HG03565 (cell line): ENCODE data around the gene TCEAL1.
"Not testable (repeated sequence)": the region's sequence is repeated elsewhere in the genome, so short reads cannot be mapped to it uniquely, and the experiment has no call there.

Experiments used
- ATAC-seq: cut with Tn5 transposase; IDR thresholded peaks from one replicate; pipeline ENCODE4 v1.9.1; 2021; ENCODE audit warnings: mild to moderate bottlenecking, moderate library complexity; ENCODE audit not compliant: unreplicated experiment

The TCEAL1 gene

DNA sequence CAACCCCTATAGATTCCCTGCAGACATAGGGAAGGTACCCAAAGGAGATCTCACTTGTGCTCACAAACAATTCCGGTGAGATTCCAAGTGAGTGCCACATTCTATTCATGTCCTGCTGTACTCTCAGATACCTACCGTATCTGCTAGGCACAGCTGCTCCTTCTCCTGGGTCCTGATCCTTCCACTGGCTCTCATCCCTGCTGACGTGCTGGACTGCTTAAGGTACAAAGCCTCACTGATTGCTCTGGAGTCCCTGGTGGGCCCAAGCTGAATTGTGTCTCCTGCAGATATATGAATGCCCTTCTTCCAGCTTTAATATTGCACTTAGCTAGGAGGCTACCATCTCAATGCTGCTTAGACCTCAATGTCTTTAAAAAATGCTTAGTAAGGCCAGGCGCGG is 2.4 kb downstream of the TCEAL1 start:
- no peak for ATAC-seq

DNA sequence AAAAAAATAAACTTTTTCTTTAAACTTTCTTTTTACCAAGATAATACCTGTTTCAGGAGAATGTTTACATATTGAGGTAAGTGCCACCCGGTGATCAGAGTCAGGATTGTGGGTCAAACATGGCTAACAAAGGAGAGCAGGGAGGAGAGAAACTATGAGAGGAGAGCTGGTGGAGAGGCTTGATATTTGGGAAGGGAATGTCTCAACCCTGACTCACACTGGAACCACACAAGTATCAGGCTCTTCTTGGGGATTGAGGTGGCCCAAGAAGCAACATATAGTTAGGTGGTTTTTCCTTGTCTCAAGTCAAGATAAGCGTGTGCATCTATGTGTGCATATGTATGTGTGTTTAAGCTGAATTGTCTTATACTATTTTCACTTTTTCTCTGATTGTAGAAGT is 6.7 kb downstream of the TCEAL1 start:
- no peak for ATAC-seq

DNA sequence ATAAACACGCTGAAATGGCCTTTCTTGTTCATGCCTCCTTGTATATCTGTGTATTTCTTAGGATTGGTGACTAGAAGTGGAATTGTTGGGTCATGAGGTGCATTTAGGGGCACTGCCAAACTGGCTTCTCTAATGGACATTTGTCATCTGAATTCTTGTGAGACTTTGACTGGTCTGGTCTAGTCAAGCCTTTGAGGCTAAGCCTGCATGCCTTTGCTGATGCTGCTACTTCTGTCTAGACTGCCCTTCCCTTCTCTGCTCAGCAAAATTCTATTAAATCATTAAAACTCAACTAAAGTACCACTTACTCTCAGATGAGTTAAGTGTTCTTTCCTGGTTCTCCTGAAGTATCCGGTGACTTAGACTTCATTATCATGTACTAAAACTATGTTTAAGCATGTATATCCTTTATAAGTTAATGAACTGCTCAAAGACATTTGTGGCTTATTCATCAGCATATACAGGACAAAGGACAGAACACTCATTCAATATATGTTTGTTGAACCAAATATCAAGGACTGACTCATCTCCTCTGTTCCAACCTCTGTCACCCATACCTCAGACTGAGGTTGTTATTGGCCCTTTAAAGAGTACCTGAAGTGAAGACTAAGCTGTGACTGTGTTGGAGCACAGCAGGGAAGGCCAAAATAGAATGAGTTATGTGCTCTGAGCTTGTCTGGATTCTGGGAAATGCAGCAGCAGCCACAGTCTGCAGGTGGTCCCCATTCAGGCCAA is 9.0 kb downstream of the TCEAL1 start:
- no peak for ATAC-seq

DNA sequence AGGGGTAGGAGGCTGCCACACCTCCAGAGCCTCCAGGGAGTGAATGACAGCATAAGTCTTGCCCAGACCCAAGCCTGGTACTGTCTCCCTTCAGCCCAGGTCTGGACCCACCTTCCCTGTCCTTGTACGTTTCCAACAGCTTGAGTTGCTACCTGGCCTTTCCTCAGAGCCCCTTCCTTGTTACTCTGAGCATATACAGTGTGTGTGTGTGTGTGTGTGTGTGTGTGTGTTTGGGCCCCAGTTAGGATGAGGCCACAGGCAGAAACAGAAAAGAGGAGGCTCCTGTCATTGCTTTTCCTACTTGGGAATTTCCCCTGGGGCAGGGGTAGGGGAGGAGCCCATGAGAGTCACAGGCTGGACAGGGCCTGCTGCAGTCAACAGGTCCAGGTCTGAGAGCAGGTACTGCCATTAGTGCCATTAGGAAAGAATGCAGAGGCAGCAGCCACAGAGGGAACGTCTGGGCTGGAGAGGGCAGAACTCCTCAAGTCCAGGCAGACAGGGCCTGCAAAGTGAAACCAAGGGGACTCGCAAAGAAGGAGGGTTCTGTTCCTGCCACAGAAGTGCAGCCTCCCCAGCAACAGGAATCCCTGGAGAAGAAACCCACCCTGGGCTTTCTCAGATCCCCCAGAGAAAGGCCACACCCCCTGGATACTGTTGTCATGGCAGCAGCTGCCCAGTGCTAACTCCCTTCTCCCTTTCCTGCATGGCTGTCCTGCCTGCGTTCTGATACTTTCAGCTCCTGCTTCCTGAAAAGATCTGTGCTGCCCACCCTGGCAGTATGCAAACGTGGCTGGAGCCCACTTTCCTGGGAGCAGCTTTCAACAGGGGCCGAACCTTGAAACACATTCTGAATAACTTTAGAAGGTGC is 9.9 kb downstream of the TCEAL1 start:
- not testable (repeated sequence) for ATAC-seq

DNA sequence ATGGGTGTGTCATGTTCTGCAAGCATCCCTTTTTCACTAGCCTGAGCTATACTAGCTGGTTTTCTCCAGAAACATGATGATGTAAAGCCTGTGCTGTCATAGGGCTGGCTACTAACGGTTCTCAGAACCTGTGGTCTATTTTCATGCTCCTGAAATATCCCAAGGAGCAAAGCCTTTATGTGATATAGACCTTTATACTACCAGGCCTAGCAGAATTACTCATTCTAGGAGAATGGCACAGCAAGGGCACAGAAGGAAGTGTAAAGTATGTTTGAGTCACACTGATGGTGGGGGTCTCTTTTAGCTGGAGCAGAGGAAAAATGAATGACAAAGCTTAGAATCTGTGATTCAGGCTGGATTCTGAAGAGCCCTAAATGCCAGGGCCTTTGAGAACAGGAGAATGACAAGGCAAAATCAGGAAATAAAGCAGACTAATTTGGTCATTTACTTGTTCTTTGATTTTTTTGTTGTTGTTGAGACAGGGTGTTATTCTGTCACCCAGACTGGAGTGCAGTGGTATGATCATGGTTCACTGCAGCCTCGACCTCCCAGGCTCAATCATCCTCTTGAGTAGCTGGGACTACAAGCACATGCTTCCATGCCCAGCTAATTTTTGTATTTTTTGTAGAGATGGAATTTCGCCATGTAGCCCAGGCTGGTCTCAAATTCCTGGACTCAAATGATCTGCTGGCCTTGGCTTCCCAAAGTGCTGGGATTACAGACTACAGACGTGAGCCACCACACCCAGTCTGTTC is 11.8 kb downstream of the TCEAL1 start:
- no peak for ATAC-seq

DNA sequence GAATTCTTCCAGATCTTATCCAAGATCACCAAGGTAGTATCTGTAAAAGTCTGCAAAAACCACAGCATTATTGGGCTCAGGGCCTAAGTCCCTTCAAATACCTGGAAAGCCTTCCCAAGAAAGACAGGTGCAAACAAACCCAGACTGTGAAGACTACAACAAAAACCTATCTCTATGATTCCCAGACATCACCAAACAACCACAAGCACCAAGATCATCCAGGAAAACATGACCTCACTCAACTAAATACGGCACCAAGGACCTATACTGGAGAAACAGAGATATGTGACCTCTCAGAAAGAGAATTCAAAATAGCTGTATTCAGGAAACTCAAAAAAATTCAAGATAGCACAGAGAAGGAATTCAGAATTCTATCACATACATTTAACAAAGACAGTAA is 15.3 kb downstream of the TCEAL1 start:
- ATAC-seq, result no peak

DNA sequence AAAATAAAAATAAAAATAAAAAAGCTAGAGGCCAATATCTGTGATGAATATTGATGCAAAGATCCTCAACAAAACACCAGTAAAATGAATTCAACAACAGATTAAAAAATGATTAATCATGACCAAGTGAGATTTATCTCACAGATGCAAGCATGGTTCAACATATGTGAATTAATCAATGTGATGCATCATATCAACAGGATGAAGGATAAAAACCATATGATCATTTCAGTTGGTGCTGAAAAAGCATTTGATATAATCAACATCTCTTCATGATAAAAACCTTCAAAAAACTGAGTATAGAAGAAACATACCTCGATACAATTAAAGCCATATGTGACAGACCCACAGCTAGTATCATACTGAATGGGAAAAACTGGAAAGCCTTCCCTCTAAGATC is 18.9 kb downstream of the TCEAL1 start:
- ATAC-seq, result no peak

DNA sequence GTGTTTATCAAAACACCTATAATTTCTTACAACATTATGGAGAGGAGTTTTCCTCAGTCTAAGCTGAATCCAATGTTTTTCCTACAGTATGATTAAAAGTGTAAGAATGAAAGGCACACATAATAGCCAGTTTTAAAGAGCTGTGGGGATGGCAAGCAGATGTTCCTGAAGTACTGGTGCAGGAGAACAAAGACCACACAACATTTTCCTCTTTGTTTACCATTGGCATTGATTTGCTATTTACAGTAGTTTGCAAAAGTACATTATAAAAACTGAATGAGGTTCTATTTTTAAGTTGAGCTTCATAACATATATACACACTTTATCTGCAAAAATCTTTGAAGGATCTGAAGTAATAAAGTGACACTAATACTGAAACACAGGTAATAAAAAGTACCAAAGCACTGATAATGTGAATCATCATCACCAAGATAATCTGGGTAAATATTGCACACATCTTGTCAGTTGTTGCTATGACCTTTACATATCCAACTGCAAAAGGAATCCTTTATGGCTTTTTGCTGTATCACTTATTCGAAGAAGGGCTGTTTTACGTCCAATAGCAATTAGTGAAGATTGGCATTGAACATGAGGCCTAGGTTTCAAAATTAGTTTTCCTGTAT is 22.5 kb downstream of the TCEAL1 start:
- no peak for ATAC-seq

DNA sequence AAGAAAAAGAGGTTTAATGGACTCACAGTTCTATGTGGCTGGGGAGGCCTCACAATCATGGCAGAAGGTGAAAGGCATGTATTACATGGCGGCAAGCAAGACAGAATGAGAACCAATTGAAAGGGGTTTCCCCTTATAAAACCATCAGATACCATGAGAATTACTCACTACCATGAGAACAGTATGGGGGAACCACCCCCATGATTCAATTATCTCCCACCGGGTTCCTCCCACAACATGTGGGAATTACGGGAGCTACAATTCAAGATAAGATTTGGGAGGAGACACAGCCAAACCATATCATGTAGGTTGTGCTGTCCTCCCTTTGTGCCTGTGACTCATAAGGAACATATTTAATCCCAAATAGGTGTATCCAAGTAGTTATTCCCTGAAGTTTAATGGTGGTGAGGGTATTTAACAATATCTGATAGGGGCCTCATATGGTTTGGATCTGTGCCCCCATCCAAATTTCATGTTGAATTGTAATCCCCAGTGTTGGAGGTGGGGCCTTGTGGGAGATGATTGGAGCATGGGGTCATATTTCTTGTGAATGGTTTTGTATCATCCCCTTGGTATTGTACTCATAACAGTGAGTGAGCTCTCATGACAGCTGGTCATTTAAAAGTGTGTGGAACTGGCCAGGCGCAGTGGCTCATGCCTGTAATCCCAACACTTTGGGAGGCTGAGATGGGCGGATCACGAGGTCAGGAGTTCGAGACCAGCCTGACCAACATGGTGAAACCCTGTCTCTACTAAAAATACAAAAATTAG is 26.6 kb downstream of the TCEAL1 start:
- not testable (repeated sequence) for ATAC-seq

DNA sequence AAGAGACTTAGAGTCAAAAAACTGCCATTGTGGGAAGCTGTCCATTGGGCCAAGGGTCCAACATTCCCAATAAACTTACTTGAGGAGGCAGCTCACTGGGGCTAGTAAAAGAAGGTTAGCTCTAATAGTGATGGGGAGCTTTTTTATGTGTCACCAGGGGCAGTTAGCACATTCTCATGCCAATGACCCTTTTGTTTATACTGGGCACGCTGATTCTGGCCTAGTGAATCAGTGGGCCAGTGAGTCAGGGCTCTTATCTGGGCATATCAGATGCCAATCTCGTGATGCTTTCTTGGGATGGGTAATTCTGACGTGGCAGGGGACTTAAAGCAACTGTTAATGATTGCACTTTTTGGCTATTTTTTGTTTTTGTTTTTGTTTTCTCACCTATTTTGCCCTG is 27.8 kb downstream of the TCEAL1 start:
- ATAC-seq, result no peak

DNA sequence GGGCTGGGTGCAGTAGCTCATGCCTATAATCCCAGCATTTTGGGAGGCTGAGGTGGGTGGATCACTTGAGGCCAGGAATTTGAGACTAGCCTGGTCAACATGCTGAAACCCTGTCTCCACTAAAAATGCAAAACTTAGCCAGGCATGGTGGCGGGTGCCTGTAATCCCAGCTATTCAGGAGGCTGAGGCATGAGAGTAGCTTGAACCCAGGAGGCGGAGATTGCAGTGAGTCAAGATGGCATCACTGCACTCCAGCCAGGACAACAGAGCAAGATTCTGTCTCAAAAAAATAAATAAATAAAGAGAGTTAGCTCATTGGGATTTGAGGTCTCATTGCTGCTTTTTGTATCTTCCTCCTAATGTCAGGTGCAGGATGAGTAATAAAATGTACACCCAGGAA is 28.3 kb downstream of the TCEAL1 start:
- not testable (repeated sequence) for ATAC-seq

DNA sequence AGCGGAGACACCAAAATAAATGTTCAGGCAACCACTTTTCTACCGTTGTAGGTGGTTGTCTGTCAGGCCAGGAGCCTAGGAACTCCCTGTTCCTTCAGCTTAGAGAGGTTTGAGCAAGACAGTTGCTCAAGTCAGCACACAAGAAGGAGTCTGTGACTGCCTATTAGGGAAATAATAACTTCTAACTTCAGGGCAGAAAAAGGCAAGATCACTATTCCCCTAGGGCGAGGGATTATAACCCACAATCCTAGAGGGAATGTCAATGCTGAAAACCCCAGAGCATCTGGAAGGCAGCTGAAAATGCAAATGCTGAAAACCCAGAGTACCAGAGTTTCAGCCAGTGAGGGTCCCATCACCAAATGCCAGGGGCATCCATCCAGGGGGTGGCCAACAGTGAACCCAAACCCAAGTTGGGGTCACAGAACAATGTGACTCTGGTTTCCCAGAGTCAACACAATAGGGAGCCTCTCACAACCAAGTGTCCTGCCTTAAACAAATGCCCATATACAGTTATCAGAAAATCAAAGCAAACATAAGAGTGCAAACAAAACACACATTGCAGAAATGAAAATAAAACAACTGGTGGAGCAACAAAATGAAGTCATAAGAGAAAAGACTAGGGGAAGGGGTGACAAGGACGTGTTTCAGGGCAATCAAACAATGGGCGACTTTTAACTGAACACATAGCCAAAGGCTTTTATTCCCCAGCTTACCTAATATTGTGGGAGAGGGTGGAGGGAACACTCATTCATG is 30.1 kb downstream of the TCEAL1 start:
- ATAC-seq, result no peak

DNA sequence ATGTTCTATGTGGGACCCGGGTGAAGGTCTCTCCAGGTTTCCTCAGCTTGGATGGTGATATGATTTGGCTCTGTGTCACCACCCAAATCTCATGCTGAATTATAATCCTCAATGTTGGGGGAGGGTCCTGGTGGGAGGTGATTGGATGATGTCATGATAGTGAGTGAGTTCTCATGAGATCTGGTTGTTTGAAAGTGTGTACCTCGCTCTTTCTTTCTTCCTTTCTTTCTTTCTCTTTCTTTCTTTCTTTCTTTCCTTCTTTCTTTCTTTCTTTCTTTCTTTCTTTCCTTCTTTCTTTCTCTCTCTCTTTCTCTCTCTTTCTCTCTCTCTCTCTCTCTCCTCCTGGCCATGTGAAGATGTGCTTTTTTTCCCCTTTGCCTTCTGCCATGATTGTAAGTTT is 30.7 kb downstream of the TCEAL1 start:
- ATAC-seq, result not testable (repeated sequence)

DNA sequence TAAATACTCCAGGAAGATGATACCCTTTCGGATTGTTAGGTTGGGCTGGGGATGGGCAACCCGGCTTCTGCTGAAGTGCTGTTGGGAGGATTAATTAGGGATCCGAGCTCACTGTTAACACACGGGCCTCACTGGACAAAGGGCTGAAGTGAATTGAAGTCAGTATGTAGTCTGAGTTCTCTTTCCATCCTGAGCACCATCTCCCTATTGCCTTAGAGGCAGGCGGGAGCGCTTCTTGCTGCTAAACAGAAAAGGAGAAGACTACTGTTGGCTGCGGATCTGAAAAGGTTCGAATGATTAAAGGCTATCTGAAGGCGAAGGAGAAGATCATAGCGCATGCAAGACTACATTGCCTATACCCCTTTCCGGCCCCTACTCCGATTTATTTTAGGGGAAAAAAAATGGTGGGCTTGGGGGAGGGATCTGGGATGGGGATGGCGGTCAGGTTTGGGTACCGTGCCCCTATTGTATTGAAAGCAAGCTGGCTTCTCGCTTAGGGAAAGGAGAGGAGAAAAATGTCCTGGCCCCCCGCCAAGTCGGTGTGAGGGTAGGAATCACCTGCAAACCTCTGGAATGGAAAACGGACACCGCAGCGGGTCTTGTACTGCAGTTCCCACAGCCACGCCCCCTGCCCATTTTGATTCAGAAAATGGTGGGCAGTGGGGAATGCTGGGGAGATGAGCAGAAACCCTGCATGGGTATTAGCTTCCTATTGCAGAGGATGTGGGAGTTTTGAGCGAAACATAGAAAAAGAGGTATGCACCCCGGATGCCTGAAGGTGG is 35.4 kb downstream of the TCEAL1 start:
- ATAC-seq, result no peak

DNA sequence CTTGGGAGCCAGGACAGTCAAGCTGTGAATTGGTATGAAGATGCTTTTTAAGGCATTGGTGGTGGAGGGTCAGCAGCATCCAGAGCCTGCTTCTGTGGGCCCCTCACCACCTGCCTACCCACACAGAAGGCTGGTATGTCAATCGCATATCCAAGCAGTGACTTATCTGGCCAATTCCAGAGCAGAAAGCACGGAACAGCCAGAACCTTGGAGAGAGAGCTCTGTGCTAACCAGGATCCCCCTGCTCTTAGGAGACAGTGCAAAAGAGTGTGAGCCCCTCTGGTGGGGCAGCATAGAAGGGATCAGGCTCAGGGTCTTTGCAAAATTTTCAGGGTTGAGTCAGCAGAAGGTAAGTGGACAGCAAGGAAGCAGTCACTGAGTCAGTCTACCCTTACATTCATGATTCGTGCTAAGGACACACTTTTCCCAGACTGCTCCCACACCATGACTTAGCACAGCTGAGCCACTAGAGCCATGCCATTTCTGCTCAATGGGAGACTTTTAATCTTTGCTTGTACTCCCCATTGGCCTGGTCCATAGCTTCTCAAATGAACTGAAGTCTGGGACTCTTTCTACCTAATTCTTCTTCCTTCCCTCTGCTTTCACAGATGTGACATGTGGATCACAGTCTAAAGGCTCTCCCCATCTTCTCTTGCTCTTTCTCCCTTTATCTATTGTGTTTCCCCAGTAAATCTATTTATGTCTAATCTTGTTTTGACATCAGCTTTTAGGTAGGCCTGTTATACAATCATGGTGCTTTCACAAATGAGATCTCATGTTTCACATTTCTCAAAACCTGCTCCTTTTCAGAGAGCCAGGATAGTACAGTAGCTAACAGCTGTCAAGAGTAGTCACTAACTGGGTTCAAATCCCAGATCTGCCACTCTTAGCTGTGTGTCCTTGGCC is 37.7 kb downstream of the TCEAL1 start:
- no peak for ATAC-seq

DNA sequence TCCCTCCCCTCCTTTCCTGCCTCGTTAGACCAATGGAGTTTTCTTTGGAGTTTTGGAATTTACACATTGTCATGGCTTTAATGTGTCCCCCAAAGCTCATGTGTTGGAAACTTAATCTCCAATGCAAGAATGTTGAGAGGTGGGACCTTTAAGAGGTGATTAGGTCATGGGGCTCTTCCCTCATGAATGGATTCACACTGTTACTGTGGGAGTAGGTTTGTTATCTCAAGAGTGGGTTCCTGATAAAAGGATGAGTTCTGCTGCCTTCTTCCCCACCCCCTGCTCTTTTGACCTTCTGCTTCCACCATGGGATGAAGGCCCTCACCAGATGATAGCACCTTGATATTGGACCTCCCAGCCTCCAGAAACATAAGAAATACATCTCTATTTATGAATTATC is 41.0 kb downstream of the TCEAL1 start:
- ATAC-seq, result no peak

DNA sequence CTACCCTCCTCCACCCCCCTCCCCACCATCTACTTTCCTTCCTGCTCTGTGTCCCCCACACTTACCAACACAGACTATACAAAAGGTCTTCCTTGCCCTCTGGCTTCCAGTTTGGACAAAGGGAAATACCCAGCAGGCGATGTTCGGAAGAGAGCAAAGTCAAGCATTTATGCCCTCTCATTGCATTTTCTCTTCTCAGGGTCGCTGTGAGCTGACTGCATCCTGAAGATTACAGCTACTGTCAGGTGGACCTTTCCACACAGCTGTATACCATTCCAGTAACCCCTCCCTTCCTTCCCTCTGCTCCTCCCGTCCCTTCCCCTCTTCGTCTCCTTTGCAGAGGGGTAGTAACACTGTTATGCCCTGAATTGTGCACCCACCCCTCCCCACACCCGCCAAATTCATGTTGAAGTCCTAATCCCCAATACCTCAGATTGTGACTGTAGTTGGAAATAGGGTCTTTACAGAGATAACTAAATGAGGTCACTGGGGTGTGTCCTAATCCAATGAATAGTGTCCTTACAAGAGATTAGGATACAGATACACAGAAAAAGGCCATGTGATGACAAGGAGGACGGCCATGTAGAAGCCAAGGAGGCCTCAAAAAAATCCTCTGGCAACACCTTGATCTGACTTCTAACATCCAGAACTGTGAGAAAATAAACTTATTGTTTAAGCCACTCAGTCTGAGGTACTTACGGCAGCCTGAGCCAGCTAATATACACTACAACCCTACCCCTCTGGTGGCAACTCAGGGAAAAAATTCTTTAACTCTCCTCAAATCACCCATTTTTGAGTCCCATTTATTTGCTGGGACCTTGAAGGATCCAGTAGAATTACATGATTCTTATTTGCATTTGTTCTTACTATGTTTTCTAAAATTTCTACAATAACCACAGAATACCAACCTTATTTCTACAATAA is 46.0 kb downstream of the TCEAL1 start:
- ATAC-seq, result no peak
